Hepatocyte (in vitro differentiated cells): ENCODE data around the gene SLC2A11. TPM values are rescaled to one million over a fixed set of nuclear protein-coding genes. Genes with fewer than 3 reads are reported as not detected.

Source experiments
- DNase-seq: peaks from one replicate; pipeline ENCODE4 v3.0.0-alpha.2; 2016; ENCODE audit warnings: low spot score
- H2AFZ ChIP-seq: fragments of 200-600 bp; sonication (generic); 2 replicates; pipeline ENCODE4 v1.6.0; 2016; ENCODE audit warnings: antibody characterized with exemption, mild to moderate bottlenecking
- H3K27ac ChIP-seq: fragments of 200-600 bp; sonication (generic); 2 replicates; pipeline ENCODE4 v1.5.1; 2016; ENCODE audit warnings: mild to moderate bottlenecking
- H3K27me3 ChIP-seq: fragments of 200-600 bp; sonication (generic); 2 replicates; pipeline ENCODE4 v1.6.1; 2016
- H3K36me3 ChIP-seq: fragments of 200-600 bp; sonication (generic); replicated peaks from 2 replicates; pipeline ENCODE4 v1.5.1; 2016; ENCODE audit warnings: low read depth; ENCODE audit not compliant: insufficient read depth
- H3K4me1 ChIP-seq: fragments of 200-600 bp; sonication (generic); 2 replicates; pipeline ENCODE4 v1.5.1; 2016; ENCODE audit warnings: mild to moderate bottlenecking, moderate library complexity; ENCODE audit not compliant: insufficient read depth
- H3K4me2 ChIP-seq: fragments of 200-600 bp; sonication (generic); 2 replicates; pipeline ENCODE4 v1.6.0; 2016
- H3K4me3 ChIP-seq: fragments of 200-600 bp; sonication (generic); 2 replicates; pipeline ENCODE4 v1.5.1; 2016; ENCODE audit warnings: mild to moderate bottlenecking
- H3K79me2 ChIP-seq: fragments of 200-600 bp; sonication (generic); 2 replicates; pipeline ENCODE4 v1.6.0; 2017; ENCODE audit warnings: mild to moderate bottlenecking
- H3K9me2 ChIP-seq: fragments of 200-600 bp; sonication (generic); replicated peaks from 2 replicates; pipeline ENCODE4 v1.6.0; 2017; ENCODE audit warnings: mild to moderate bottlenecking; ENCODE audit not compliant: insufficient read depth
- H3K9me3 ChIP-seq: fragments of 200-600 bp; sonication (generic); 2 replicates; pipeline ENCODE4 v1.5.1; 2016; ENCODE audit warnings: low read depth, mild to moderate bottlenecking
- H4K20me1 ChIP-seq: fragments of 200-600 bp; sonication (generic); 2 replicates; pipeline ENCODE4 v1.6.0; 2016; ENCODE audit warnings: mild to moderate bottlenecking; ENCODE audit not compliant: insufficient read depth, poor library complexity, severe bottlenecking
- EZH2 ChIP-seq: fragments of 200-600 bp; sonication (generic); IDR thresholded peaks from 2 replicates; pipeline ENCODE4 v1.6.1; 2016; ENCODE audit warnings: antibody characterized with exemption, mild to moderate bottlenecking, borderline replicate concordance
- EZH2phosphoT487 ChIP-seq: fragments of 200-600 bp; sonication (generic); IDR thresholded peaks from one replicate; pipeline ENCODE4 v1.6.1; 2018; ENCODE audit warnings: antibody characterized with exemption, mild to moderate bottlenecking, low read depth, moderate library complexity; ENCODE audit not compliant: unreplicated experiment, severe bottlenecking
- WGBS: methylation state at CpG from one replicate; pipeline ENCODE4 v1.1.6; 2016; ENCODE audit warnings: low lambda C conversion rate; ENCODE audit errors: missing lambda C conversion rate; 5-methylcytosine and 5-hydroxymethylcytosine counted together
- polyA plus RNA-seq: library from polyadenylated mRNA; unstranded; fragments of >200 nt; fragmentation: Nextera tagmentation; extraction: Ambion mirVana; gene quantifications from 2 replicates; pipeline ENCODE4 v1.2.1, GENCODE V29; 2016
- total RNA-seq: library from RNA; depleted of rRNA; stranded (reverse); fragments of >200 nt; gene quantifications from 2 replicates; pipeline ENCODE4 v1.2.3, GENCODE V29; 2014
- TF ChIP-seq, protein P1 (sequence below): fragments of 200-600 bp; sonication (generic); IDR thresholded peaks from 2 replicates; pipeline ENCODE4 v1.5.1; 2016; ENCODE audit warnings: antibody characterized with exemption, mild to moderate bottlenecking; ENCODE audit not compliant: poor library complexity

The SLC2A11 gene
- total and polyA plus RNA-seq, 2 experiments from 2014 or later = 15.0 TPM

DNA sequence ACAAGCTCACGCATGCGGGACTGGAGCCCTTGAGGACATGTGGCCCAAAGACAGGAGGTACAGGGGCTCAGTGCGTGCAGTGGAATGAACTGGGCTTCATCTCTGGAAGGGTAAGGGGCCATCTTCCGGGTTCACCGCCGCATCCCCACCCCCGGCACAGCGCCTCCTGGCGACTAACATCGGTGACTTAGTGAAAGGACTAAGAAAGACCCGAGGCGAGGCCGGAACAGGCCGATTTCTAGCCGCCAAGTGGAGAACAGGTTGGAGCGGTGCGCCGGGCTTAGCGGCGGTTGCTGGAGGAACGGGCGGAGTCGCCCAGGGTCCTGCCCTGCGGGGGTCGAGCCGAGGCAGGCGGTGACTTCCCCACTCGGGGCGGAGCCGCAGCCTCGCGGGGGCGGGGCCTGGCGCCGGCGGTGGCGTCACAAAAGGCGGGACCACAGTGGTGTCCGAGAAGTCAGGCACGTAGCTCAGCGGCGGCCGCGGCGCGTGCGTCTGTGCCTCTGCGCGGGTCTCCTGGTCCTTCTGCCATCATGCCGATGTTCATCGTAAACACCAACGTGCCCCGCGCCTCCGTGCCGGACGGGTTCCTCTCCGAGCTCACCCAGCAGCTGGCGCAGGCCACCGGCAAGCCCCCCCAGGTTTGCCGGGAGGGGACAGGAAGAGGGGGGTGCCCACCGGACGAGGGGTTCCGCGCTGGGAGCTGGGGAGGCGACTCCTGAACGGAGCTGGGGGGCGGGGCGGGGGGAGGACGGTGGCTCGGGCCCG lies 36.5 kb downstream of the SLC2A11 start, which contains the start of gene MIF:
MIF (plus strand) TSS at position 439 of the 765 bp plus-strand sequence; CDS start at position 531, 92 bp downstream.
- peak within 1 kb of the TSS; percentile 41 for H2AFZ ChIP-seq
- WGBS = under 1% methylated on average over 52 of the region's 72 CpGs
- TF ChIP-seq, protein P1, sequence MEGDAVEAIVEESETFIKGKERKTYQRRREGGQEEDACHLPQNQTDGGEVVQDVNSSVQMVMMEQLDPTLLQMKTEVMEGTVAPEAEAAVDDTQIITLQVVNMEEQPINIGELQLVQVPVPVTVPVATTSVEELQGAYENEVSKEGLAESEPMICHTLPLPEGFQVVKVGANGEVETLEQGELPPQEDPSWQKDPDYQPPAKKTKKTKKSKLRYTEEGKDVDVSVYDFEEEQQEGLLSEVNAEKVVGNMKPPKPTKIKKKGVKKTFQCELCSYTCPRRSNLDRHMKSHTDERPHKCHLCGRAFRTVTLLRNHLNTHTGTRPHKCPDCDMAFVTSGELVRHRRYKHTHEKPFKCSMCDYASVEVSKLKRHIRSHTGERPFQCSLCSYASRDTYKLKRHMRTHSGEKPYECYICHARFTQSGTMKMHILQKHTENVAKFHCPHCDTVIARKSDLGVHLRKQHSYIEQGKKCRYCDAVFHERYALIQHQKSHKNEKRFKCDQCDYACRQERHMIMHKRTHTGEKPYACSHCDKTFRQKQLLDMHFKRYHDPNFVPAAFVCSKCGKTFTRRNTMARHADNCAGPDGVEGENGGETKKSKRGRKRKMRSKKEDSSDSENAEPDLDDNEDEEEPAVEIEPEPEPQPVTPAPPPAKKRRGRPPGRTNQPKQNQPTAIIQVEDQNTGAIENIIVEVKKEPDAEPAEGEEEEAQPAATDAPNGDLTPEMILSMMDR = peak; percentile 96
- TF ChIP-seq EZH2phosphoT487 = no peak

DNA sequence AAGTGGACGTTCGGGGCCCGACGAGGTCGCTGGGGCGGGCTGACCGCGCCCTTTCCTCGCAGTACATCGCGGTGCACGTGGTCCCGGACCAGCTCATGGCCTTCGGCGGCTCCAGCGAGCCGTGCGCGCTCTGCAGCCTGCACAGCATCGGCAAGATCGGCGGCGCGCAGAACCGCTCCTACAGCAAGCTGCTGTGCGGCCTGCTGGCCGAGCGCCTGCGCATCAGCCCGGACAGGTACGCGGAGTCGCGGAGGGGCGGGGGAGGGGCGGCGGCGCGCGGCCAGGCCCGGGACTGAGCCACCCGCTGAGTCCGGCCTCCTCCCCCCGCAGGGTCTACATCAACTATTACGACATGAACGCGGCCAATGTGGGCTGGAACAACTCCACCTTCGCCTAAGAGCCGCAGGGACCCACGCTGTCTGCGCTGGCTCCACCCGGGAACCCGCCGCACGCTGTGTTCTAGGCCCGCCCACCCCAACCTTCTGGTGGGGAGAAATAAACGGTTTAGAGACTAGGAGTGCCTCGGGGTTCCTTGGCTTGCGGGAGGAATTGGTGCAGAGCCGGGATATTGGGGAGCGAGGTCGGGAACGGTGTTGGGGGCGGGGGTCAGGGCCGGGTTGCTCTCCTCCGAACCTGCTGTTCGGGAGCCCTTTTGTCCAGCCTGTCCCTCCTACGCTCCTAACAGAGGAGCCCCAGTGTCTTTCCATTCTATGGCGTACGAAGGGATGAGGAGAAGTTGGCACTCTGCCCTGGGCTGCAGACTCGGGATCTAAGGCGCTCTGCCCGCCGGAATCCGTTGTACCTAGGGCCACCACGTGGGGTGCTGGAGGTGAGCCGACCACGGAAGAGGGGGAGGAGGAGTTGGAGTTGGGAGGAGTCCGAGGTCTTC lies 37.3 kb downstream of the SLC2A11 start:
- no peaks in the 10 kb centered on the region for H3K9me3 ChIP-seq
- H4K20me1 ChIP-seq = peaks cover 7% of the 10 kb centered on the region
- peaks cover 20% of the 10 kb centered on the region for H3K79me2 ChIP-seq
- no peaks in the 10 kb centered on the region for H3K27me3 ChIP-seq
- peaks cover 15% of the 10 kb centered on the region for H3K4me1 ChIP-seq
- H3K36me3 ChIP-seq = no peaks in the 10 kb centered on the region
- TF ChIP-seq EZH2 (no peak), EZH2phosphoT487 (no peak)
- TF ChIP-seq, protein P1 = no peak
- peak overlapping the region; percentile 99 for H3K27ac ChIP-seq
- DNase-seq = peak; percentile 92
- under 1% methylated on average over 58 of the region's 79 CpGs for WGBS
- peak overlapping the region; percentile 41 for H2AFZ ChIP-seq
- H3K4me3 ChIP-seq = peak overlapping the region; percentile 89
- H3K9me2 ChIP-seq = no peaks in the 10 kb centered on the region
- H3K4me2 ChIP-seq = peak overlapping the region; percentile 94

More for the DNA sequence above, 36.5 kb downstream of the SLC2A11 start, which contains the start of gene MIF:
- no peaks in the 10 kb centered on the region for H3K36me3 ChIP-seq
- H3K27ac ChIP-seq = peak within 1 kb of the TSS; percentile 99
- no peaks in the 10 kb centered on the region for H3K27me3 ChIP-seq
- H4K20me1 ChIP-seq = peaks cover 7% of the 10 kb centered on the region
- H3K79me2 ChIP-seq = peaks cover 20% of the 10 kb centered on the region
- DNase-seq = peak; percentile 96
- H3K9me3 ChIP-seq = no peaks in the 10 kb centered on the region
- H3K4me1 ChIP-seq = peaks cover 15% of the 10 kb centered on the region
- H3K4me3 ChIP-seq = peak within 1 kb of the TSS; percentile 89
- peak within 1 kb of the TSS; percentile 94 for H3K4me2 ChIP-seq
- H3K9me2 ChIP-seq = no peaks in the 10 kb centered on the region

DNA sequence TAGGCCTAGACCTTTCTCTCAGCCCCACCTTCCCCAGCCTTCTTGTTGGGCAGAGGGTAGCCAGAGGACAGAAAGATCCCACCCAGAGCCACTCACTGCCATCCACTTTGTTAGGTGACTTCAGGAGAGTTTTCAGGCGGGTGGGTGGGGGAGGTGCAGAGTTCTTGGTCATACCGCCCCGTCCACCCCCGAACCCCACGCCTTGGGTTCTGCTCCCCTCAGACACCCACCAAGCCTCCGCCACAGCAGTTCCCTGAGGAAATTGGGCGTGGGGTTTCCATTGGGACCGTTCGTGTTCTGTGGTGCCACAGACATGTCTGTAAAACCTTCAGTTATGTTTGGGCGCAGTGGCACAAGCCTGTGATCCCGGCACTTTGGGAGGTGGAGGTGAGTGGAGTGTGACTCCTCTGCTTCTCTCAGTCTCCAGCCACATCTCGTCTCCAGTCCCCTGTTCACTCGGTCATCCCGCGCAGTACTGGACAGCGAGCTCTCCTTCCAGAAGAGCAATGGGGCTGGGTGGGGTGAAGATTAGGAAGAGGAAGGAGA lies 38.0 kb downstream of the SLC2A11 start:
- H3K4me3 ChIP-seq = peak overlapping the region; percentile 89
- H3K27ac ChIP-seq = peak overlapping the region; percentile 99
- TF ChIP-seq EZH2 = no peak
- H4K20me1 ChIP-seq = peaks cover 7% of the 10 kb centered on the region
- peak overlapping the region; percentile 94 for H3K4me2 ChIP-seq
- H3K36me3 ChIP-seq = no peaks in the 10 kb centered on the region
- peaks cover 20% of the 10 kb centered on the region for H3K79me2 ChIP-seq
- WGBS = 91% methylated on average over 13 of the region's 16 CpGs
- H3K4me1 ChIP-seq = peaks cover 15% of the 10 kb centered on the region
- H3K9me3 ChIP-seq = no peaks in the 10 kb centered on the region
- no peak for DNase-seq
- H3K27me3 ChIP-seq = no peaks in the 10 kb centered on the region
- H3K9me2 ChIP-seq = no peaks in the 10 kb centered on the region
- H2AFZ ChIP-seq = no peak overlapping the region
